Testis (tissue), 2 donors: Measurements from ENCODE around the gene FBN2.

Experiments used
- POLR2A ChIP-seq: fragments of 450-650 bp; IDR thresholded peaks from one replicate; pipeline ENCODE4 v1.6.1; 2017; ENCODE audit warnings: antibody characterized with exemption, mild to moderate bottlenecking, moderate library complexity
- TF ChIP-seq, protein P1 (sequence below), 3 experiments: fragments of 450-650 bp in 2 of 3; fragments of 200-600 bp in 1 of 3; sonication (generic) in 1 of 3; IDR thresholded peaks; one replicate each; pipeline ENCODE4 v1.5.1; 2016 to 2019; ENCODE audit warnings: antibody characterized with exemption in 3 of 3, mild to moderate bottlenecking in 2 of 3, moderate library complexity in 1 of 3

GRCh38 chr5:128462330-128462729, 75.7 kb downstream of the FBN2 start:
- TF ChIP-seq, protein P1, sequence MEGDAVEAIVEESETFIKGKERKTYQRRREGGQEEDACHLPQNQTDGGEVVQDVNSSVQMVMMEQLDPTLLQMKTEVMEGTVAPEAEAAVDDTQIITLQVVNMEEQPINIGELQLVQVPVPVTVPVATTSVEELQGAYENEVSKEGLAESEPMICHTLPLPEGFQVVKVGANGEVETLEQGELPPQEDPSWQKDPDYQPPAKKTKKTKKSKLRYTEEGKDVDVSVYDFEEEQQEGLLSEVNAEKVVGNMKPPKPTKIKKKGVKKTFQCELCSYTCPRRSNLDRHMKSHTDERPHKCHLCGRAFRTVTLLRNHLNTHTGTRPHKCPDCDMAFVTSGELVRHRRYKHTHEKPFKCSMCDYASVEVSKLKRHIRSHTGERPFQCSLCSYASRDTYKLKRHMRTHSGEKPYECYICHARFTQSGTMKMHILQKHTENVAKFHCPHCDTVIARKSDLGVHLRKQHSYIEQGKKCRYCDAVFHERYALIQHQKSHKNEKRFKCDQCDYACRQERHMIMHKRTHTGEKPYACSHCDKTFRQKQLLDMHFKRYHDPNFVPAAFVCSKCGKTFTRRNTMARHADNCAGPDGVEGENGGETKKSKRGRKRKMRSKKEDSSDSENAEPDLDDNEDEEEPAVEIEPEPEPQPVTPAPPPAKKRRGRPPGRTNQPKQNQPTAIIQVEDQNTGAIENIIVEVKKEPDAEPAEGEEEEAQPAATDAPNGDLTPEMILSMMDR (IDR thresholded peaks at IDR 0.05) = no peak
- TF ChIP-seq POLR2A = no peak
